Fibroblast of peridontal ligament (primary cell): ENCODE data around the gene CYB5D1.

ENCODE experiments used
- DNase-seq: peaks from one replicate; pipeline ENCODE4 v3.0.0-alpha.2; 2010; ENCODE audit errors: extremely low read depth

The CYB5D1 gene

GRCh38 chr17:7844292-7845154, 13.3 kb upstream of the CYB5D1 start:
- DNase-seq = peak; percentile 94

- no peak for DNase-seq
Observed at GRCh38 chr17:7845359-7846062, 12.3 kb upstream of the CYB5D1 start.

- no peak for DNase-seq
Observed at GRCh38 chr17:7846063-7846735, 11.6 kb upstream of the CYB5D1 start.

- no peak for DNase-seq
Observed at GRCh38 chr17:7846765-7847661, 10.8 kb upstream of the CYB5D1 start.

- DNase-seq = no peak
Observed at GRCh38 chr17:7848131-7848579, 9.6 kb upstream of the CYB5D1 start.

- DNase-seq = no peak
Observed at GRCh38 chr17:7848739-7849129, 9.1 kb upstream of the CYB5D1 start.

GRCh38 chr17:7849130-7849750, 8.6 kb upstream of the CYB5D1 start:
- DNase-seq = no peak

GRCh38 chr17:7849751-7850504, 7.9 kb upstream of the CYB5D1 start:
- DNase-seq = no peak

- DNase-seq = no peak
Observed at GRCh38 chr17:7850701-7851437, 6.9 kb upstream of the CYB5D1 start.

- peak; percentile 77 for DNase-seq
Observed at GRCh38 chr17:7851438-7852261, 6.2 kb upstream of the CYB5D1 start.

- no peak for DNase-seq
Observed at GRCh38 chr17:7852262-7852670, 5.5 kb upstream of the CYB5D1 start.

GRCh38 chr17:7852919-7853690, 4.7 kb upstream of the CYB5D1 start:
- no peak for DNase-seq

GRCh38 chr17:7853691-7854038, 4.1 kb upstream of the CYB5D1 start:
- DNase-seq = no peak

- DNase-seq = no peak
Observed at GRCh38 chr17:7854078-7854777, 3.6 kb upstream of the CYB5D1 start.

- no peak for DNase-seq
Observed at GRCh38 chr17:7854851-7855659, 2.7 kb upstream of the CYB5D1 start, which contains the start of gene TMEM88. Gene TMEM88, plus strand, starts transcription at chr17:7855066. Its CDS starts 9 bp downstream, at chr17:7855075.

- no peak for DNase-seq
Observed at GRCh38 chr17:7855660-7856010, 2.2 kb upstream of the CYB5D1 start.
